ENCODE data around the gene FNDC8. TPM values are rescaled to one million over a fixed set of nuclear protein-coding genes. Genes with fewer than 3 reads are reported as not detected.

The FNDC8 gene
- total and polyA plus RNA-seq, 2 of the 8 experiments (the other 6 are each of a cell fraction or from before 2014, with no cell fraction given): not detected

DNA sequence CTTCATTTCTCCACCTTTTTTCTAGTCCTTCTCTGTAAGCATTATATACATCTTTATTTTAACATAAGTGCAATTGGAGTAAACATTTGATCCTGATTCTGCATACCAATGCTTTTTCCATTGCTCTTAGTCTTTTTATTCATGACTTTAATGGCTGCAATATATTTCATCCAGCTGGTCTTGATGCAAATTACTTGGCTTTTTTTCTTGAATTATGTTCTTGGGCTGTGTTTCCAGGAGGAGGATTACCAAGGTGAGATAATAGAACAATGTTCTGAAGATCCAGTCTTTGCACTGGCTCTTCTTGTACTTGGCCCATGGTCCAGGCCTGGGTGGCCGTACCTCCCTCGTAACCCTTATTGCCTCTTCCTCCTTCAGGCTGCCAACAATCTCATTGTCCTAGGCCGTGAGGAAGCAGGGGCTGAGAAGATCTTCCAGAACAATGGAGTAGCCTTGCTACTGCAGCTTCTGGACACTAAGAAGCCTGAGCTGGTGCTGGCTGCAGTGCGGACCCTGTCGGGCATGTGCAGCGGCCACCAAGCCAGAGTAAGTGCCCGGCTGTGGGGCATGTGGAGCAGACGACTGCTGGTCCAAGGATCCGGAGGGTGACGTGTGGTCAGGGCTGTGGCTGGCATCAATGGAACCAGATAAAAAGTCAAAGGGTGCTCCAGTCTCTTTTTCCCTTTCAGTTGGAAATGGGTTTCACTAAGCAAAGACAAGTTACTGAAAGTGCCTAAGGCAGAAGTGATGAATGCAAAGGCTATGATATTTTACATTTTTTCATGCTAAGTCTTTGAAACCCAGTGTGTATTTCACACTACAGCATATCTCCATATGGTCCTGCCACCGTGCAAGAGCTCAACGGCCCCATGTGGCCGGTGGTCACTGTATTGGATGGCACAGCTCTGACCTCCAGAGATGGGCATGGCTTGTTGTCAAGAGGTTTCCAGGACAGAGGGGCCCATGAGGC, 33.1 kb downstream of the FNDC8 start (continued):
- no peak for TF ChIP-seq JUND (IDR thresholded peaks at IDR 0.05; ENCODE audit: low read length)
- no peak for TF ChIP-seq SAP30 (IDR thresholded peaks at IDR 0.05; ENCODE audit: insufficient read depth, insufficient replicate concordance, low read length)
